Fibroblast of villous mesenchyme (primary cell): ENCODE data around the gene SIRPD. TPM values are rescaled to one million over a fixed set of nuclear protein-coding genes. Genes with fewer than 3 reads are reported as not detected.

Experiments used
- DNase-seq: peaks from one replicate; pipeline ENCODE4 v3.0.0-alpha.2; 2010; ENCODE audit warnings: low read depth
- H3K4me3 ChIP-seq: 2 replicates; pipeline ENCODE4 v1.5.1; 2011; ENCODE audit warnings: low read depth, mild to moderate bottlenecking, low read length
- CTCF ChIP-seq: IDR thresholded peaks from 2 replicates; pipeline ENCODE4 v1.5.1; 2012; ENCODE audit warnings: low read depth, mild to moderate bottlenecking, low read length; ENCODE audit not compliant: insufficient read depth
- small RNA-seq: library from RNA; depleted of rRNA; stranded (forward); fragments of <200 nt; gene quantifications from one replicate; pipeline ENCODE3, GENCODE V24; 2012
- total RNA-seq: library from RNA; depleted of rRNA; stranded (reverse); fragments of >200 nt; gene quantifications from 2 replicates; pipeline ENCODE4 v1.2.3, GENCODE V29; 2012

The SIRPD gene
- total RNA-seq, 1 donor: not detected

DNA sequence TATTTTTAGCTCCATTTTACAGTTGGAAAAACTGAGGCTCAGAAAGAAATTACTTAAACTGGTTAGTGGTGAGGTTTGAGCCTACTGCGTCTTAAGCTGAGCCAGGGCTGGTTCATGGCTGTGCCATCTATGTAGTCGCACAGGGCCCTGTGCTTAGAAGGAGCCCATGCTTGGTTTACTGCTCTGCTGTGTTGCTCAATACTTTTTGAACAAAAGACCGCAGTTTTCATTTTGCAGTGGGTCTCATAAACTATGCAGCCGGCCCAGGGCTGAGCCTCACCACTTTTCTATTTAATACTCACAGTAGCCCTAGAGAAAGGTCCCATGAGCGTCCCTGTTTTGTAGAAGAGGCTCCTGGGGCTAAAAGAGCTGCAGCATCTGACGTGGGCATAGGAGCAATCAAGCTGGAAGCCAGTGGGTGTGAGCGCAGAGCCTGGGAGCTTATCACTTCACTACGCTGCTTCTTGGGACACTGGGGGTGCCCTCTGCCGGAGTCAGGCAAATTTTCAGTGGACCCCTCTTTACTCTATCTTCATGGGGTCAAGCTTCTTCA lies 66.8 kb downstream of the SIRPD start:
- no peak for TF ChIP-seq CTCF
- H3K4me3 ChIP-seq: no peak overlapping the region
- DNase-seq: no peak

GRCh38 chr20:1489764-1490436 lies 67.6 kb downstream of the SIRPD start:
- no peak for TF ChIP-seq CTCF
- H3K4me3 ChIP-seq: no peak overlapping the region
- no peak for DNase-seq

DNA sequence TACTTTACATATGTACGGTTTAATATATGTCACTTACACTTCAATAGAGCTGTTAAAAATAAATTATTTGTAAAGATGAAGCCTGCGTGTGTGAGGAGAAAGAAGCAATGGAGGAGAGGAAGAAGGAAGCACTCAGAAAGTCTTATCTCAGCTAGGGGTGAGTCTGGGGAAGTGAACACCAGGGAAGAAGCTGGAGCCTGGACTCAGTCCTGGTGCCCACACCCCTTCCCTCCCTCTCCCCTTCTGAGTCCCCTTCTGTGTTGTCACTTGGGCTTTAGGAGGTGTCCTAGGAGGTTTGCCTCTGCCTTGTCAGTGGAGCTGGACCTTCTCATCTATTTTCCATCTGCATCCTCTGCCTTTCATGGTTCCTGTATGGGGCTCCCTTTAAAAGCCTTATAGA lies 68.2 kb downstream of the SIRPD start:
- no peak for TF ChIP-seq CTCF
- H3K4me3 ChIP-seq: no peak overlapping the region
- DNase-seq: no peak

GRCh38 chr20:1486566-1486965 lies 70.9 kb downstream of the SIRPD start:
- DNase-seq: no peak
- no peak overlapping the region for H3K4me3 ChIP-seq
- TF ChIP-seq CTCF: no peak

- no peak for DNase-seq
- no peak overlapping the region for H3K4me3 ChIP-seq
- no peak for TF ChIP-seq CTCF
Observed at GRCh38 chr20:1484438-1485116, 72.9 kb downstream of the SIRPD start.

Small RNAs within 50 kb of the gene (small RNA-seq; reads per million reads assigned to genes)
- gene RNU6-917P: not detected

Other genes starting within 250 kb of the SIRPD start
- gene SDCBP2, start 228.6 kb downstream of the SIRPD start, total RNA-seq: 0.43 and 1.3 TPM in 2 replicates
- 120 and 172 TPM in 2 replicates for gene FKBP1A, start 164.7 kb downstream of the SIRPD start, total RNA-seq
- gene NSFL1C, start 90.9 kb downstream of the SIRPD start, total RNA-seq: 22.0 and 24.5 TPM in 2 replicates
- gene SIRPB2, start 66.3 kb downstream of the SIRPD start, total RNA-seq: not detected in 2 replicates
- not detected in 2 replicates for gene SIRPB1, start 62.3 kb upstream of the SIRPD start, total RNA-seq
- not detected in 2 replicates for gene SIRPG, start 100.1 kb upstream of the SIRPD start, total RNA-seq